ENCODE results near the gene NR1H2. TPM values are rescaled to one million over a fixed set of nuclear protein-coding genes. Genes with fewer than 3 reads are reported as not detected.
"Not testable (repeated sequence)": the region's sequence is repeated elsewhere in the genome, so short reads cannot be mapped to it uniquely, and the experiment has no call there.

Gene NR1H2
- total and polyA plus RNA-seq, 2 experiments from 2014 or later: 41.4 to 55.9 TPM

- Histone ChIP-seq H3K36me3 (replicated peaks; ENCODE audit: insufficient read depth, low read depth) (no peaks in the 10 kb centered on the region), H4K20me1 (ENCODE audit: insufficient read depth, poor library complexity, severe bottlenecking) (no peaks in the 10 kb centered on the region), H3K4me1 (ENCODE audit: insufficient read depth) (peaks cover 11% of the 10 kb centered on the region), H3K4me3 (peak overlapping the region; percentile 34), H3K79me2 (peaks cover 31% of the 10 kb centered on the region), H3K4me2 (peak overlapping the region; percentile 98), H3K27me3 (no peaks in the 10 kb centered on the region), H2AFZ (peak overlapping the region; percentile 36), H3K27ac (peak overlapping the region; percentile 83), H3K9me2 (replicated peaks; ENCODE audit: insufficient read depth) (no peaks in the 10 kb centered on the region), H3K9me3 (ENCODE audit: low read depth) (no peaks in the 10 kb centered on the region)
- TF ChIP-seq EZH2 (IDR thresholded peaks at IDR 0.05; ENCODE audit: borderline replicate concordance) (no peak), CTCF (IDR thresholded peaks at IDR 0.05; ENCODE audit: poor library complexity) (no peak), EZH2phosphoT487 (IDR thresholded peaks at IDR 0.05; ENCODE audit: low read depth, severe bottlenecking, unreplicated experiment) (no peak)
- 18% methylated on average over 24 of the region's 26 CpGs for WGBS (ENCODE audit: low lambda C conversion rate, missing lambda C conversion rate)
- no peak for DNase-seq (ENCODE audit: low spot score)
Measured at GRCh38 chr19:50384685-50385535, 8.7 kb downstream of the NR1H2 start.

GRCh38 chr19:50387176-50387867 lies 11.1 kb downstream of the NR1H2 start:
- H3K79me2 ChIP-seq: peaks cover 32% of the 10 kb centered on the region
- no peaks in the 10 kb centered on the region for H3K36me3 ChIP-seq (replicated peaks; ENCODE audit: insufficient read depth, low read depth)
- H3K9me3 ChIP-seq (ENCODE audit: low read depth): no peaks in the 10 kb centered on the region
- H2AFZ ChIP-seq: no peak overlapping the region
- H3K4me1 ChIP-seq (ENCODE audit: insufficient read depth): peaks cover 11% of the 10 kb centered on the region
- no peak for TF ChIP-seq CTCF (IDR thresholded peaks at IDR 0.05; ENCODE audit: poor library complexity)
- no peak for TF ChIP-seq EZH2 (IDR thresholded peaks at IDR 0.05; ENCODE audit: borderline replicate concordance)
- TF ChIP-seq EZH2phosphoT487 (IDR thresholded peaks at IDR 0.05; ENCODE audit: low read depth, severe bottlenecking, unreplicated experiment): no peak
- no peak overlapping the region for H3K27ac ChIP-seq
- no peak for DNase-seq (ENCODE audit: low spot score)
- no peaks in the 10 kb centered on the region for H3K9me2 ChIP-seq (replicated peaks; ENCODE audit: insufficient read depth)
- no peaks in the 10 kb centered on the region for H4K20me1 ChIP-seq (ENCODE audit: insufficient read depth, poor library complexity, severe bottlenecking)
- no peak overlapping the region for H3K4me2 ChIP-seq
- H3K4me3 ChIP-seq: no peak overlapping the region
- no peaks in the 10 kb centered on the region for H3K27me3 ChIP-seq
- WGBS (ENCODE audit: low lambda C conversion rate, missing lambda C conversion rate): 95% methylated on average over 21 of the region's 21 CpGs

GRCh38 chr19:50387868-50388245 lies 11.6 kb downstream of the NR1H2 start:
- DNase-seq (ENCODE audit: low spot score): no peak
- Histone ChIP-seq H3K4me2 (no peak overlapping the region), H3K79me2 (peaks cover 37% of the 10 kb centered on the region), H3K9me3 (ENCODE audit: low read depth) (no peaks in the 10 kb centered on the region), H3K27ac (no peak overlapping the region), H3K4me1 (ENCODE audit: insufficient read depth) (peaks cover 11% of the 10 kb centered on the region), H3K27me3 (no peaks in the 10 kb centered on the region), H2AFZ (no peak overlapping the region), H3K9me2 (replicated peaks; ENCODE audit: insufficient read depth) (no peaks in the 10 kb centered on the region), H3K4me3 (no peak overlapping the region), H4K20me1 (ENCODE audit: insufficient read depth, poor library complexity, severe bottlenecking) (no peaks in the 10 kb centered on the region), H3K36me3 (replicated peaks; ENCODE audit: insufficient read depth, low read depth) (no peaks in the 10 kb centered on the region)
- TF ChIP-seq CTCF (IDR thresholded peaks at IDR 0.05; ENCODE audit: poor library complexity) (no peak), EZH2 (IDR thresholded peaks at IDR 0.05; ENCODE audit: borderline replicate concordance) (no peak)
- over 99% methylated on average over 8 of the region's 8 CpGs for WGBS (ENCODE audit: low lambda C conversion rate, missing lambda C conversion rate)

- H3K4me3 ChIP-seq; DNase-seq (ENCODE audit: low spot score); H3K27ac ChIP-seq; H4K20me1 ChIP-seq (ENCODE audit: insufficient read depth, poor library complexity, severe bottlenecking); H3K4me2 ChIP-seq; H3K27me3 ChIP-seq; H3K9me3 ChIP-seq (ENCODE audit: low read depth); H3K4me1 ChIP-seq (ENCODE audit: insufficient read depth); H2AFZ ChIP-seq; H3K9me2 ChIP-seq (replicated peaks; ENCODE audit: insufficient read depth); H3K36me3 ChIP-seq (replicated peaks; ENCODE audit: insufficient read depth, low read depth): not testable (repeated sequence)
- 97% methylated on average over 3 of the region's 3 CpGs for WGBS (ENCODE audit: low lambda C conversion rate, missing lambda C conversion rate)
- peaks cover 38% of the 10 kb centered on the region for H3K79me2 ChIP-seq
Measured at GRCh38 chr19:50390295-50390694, 14.0 kb downstream of the NR1H2 start.

GRCh38 chr19:50390952-50391351 lies 14.7 kb downstream of the NR1H2 start:
- DNase-seq (ENCODE audit: low spot score); H2AFZ ChIP-seq; H3K9me3 ChIP-seq (ENCODE audit: low read depth); H3K4me2 ChIP-seq; H4K20me1 ChIP-seq (ENCODE audit: insufficient read depth, poor library complexity, severe bottlenecking); H3K36me3 ChIP-seq (replicated peaks; ENCODE audit: insufficient read depth, low read depth); H3K27ac ChIP-seq; H3K27me3 ChIP-seq; H3K9me2 ChIP-seq (replicated peaks; ENCODE audit: insufficient read depth); H3K4me1 ChIP-seq (ENCODE audit: insufficient read depth); H3K4me3 ChIP-seq: not testable (repeated sequence)
- peaks cover 32% of the 10 kb centered on the region for H3K79me2 ChIP-seq
- 97% methylated on average over 19 of the region's 23 CpGs for WGBS (ENCODE audit: low lambda C conversion rate, missing lambda C conversion rate)
